Astrocyte of the spinal cord (primary cell): ENCODE data around the gene ADARB2.
"Not testable (repeated sequence)": the region's sequence is repeated elsewhere in the genome, so short reads cannot be mapped to it uniquely, and the experiment has no call there.

ENCODE experiments used
- DNase-seq: peaks from one replicate; pipeline ENCODE4 v3.0.0; 2011; ENCODE audit warnings: low read depth, low spot score
- H3K4me3 ChIP-seq: 2 replicates; pipeline ENCODE4 v1.5.1; 2011; ENCODE audit warnings: low read depth, mild to moderate bottlenecking, low read length, moderate library complexity
- CTCF ChIP-seq: IDR thresholded peaks from 2 replicates; pipeline ENCODE4 v1.5.1; 2012; ENCODE audit warnings: low read depth, mild to moderate bottlenecking, low read length, inconsistent platforms
- in situ Hi-C: cut with HindIII; loops from 2 replicates; pipeline ENCODE4 v1.10.0; 2017; ENCODE audit warnings: low sequenced_read_pairs

The ADARB2 gene

GRCh38 chr10:1160561-1161314, 576.6 kb downstream of the ADARB2 start:
- no peak for DNase-seq
- in situ Hi-C loops: no loop called here
- H3K4me3 ChIP-seq: no peak overlapping the region
- TF ChIP-seq CTCF: no peak

- H3K4me3 ChIP-seq: no peak overlapping the region
- TF ChIP-seq CTCF: no peak
- peak; percentile 5 for DNase-seq
- in situ Hi-C loops: no loop called here
These were observed 577.9 kb downstream of the ADARB2 start for GRCh38 chr10:1159131-1160061.

DNA sequence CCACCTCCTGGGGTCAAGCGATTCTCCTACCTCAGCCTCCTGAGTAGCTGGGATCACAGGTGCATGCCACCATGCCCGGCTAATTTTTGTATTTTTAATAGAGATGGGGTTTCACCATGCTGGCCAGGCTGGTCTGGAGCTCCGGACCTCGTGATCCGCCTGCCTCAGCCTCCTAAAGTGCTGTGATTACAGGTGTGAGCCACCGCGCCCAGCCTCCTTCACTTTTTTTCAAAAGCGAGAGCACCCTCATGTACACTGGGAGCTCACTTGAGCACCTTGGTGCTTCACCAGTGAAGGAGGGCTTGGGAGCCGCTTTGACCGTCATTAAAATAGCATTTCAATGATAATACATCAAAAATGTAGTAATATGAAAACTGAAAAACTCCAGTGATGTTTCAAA, 578.8 kb downstream of the ADARB2 start:
- DNase-seq, H3K4me3 ChIP-seq, in situ Hi-C loops: not testable (repeated sequence)

GRCh38 chr10:1158066-1158465, 579.3 kb downstream of the ADARB2 start:
- DNase-seq: no peak
- in situ Hi-C loops: no loop called here
- H3K4me3 ChIP-seq: no peak overlapping the region
- no peak for TF ChIP-seq CTCF

GRCh38 chr10:1157615-1157933, 579.8 kb downstream of the ADARB2 start:
- no peak overlapping the region for H3K4me3 ChIP-seq
- DNase-seq: no peak
- in situ Hi-C loops: no loop called here
- TF ChIP-seq CTCF: no peak

- DNase-seq: no peak
- no peak overlapping the region for H3K4me3 ChIP-seq
- TF ChIP-seq CTCF: no peak
- in situ Hi-C loops: no loop called here
These were observed 580.3 kb downstream of the ADARB2 start for GRCh38 chr10:1156921-1157614.

DNA sequence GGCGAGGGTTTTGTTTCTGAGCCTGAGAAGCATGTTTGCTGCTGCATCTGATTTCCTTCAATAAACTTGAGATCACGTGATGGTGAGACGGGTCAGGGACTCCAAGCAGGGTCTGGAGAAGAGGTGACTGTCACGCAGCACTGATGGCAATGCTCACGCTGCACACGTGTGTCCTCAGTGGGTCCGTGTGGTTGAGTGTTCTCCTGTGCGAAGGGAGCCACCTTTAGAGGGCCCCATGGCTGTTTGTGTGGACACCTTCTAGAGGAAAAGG, 580.8 kb downstream of the ADARB2 start:
- DNase-seq: no peak
- no peak overlapping the region for H3K4me3 ChIP-seq
- in situ Hi-C loops: no loop called here
- no peak for TF ChIP-seq CTCF
